HEK293 (cell line): ENCODE data around the gene LHX5.

Experiments used
- CTCF ChIA-PET: fragments of 350-600 bp; formaldehyde crosslinking; extraction: SDS; loops from one replicate; lab custom pipeline; 2021; ENCODE audit warnings: antibody characterized with exemption; lab: Yijun Ruan, JAX
- POLR2A ChIA-PET: fragments of 300-600 bp; formaldehyde crosslinking; extraction: SDS; loops from one replicate; lab custom pipeline; 2020; ENCODE audit warnings: antibody characterized with exemption, inconsistent platforms; lab: Yijun Ruan, JAX
- H3K27ac ChIP-seq: fragments of 200-500 bp; sonication (Bioruptor generic); 2 replicates; pipeline ENCODE4 v1.5.1; 2014; ENCODE audit warnings: low read depth, low read length, control low read depth, inconsistent platforms; ENCODE audit errors: extremely low read depth
- H3K36me3 ChIP-seq, 2 experiments: fragments of 200-500 bp in 1 of 2; sonication (Bioruptor generic) in 1 of 2; 1 replicate in 1 of 2; 2 replicates in 1 of 2; pipeline ENCODE4 v1.5.1; 2014 to 2017; ENCODE audit warnings: inconsistent platforms in 2 of 2, low read length in 2 of 2; ENCODE audit not compliant: control insufficient read depth in 2 of 2, insufficient read depth in 1 of 2
- H3K4me1 ChIP-seq: fragments of 200-500 bp; sonication (Bioruptor generic); 2 replicates; pipeline ENCODE4 v1.5.1; 2014; ENCODE audit warnings: mild to moderate bottlenecking, low read length, inconsistent platforms; ENCODE audit not compliant: control insufficient read depth, insufficient read depth
- H3K4me3 ChIP-seq: 2 replicates; pipeline ENCODE4 v1.5.1; 2011; ENCODE audit warnings: low read depth, mild to moderate bottlenecking, control low read depth, low read length, moderate library complexity
- H3K9me3 ChIP-seq: fragments of 200-500 bp; sonication (Bioruptor generic); 2 replicates; pipeline ENCODE4 v1.5.1; 2014; ENCODE audit warnings: low read depth, low read length, inconsistent platforms; ENCODE audit not compliant: control insufficient read depth, insufficient read depth
- GFI1B ChIP-seq: fragments of 450-650 bp; formaldehyde crosslinking; IDR thresholded peaks from 2 replicates; pipeline ENCODE4 v1.5.1; 2016; ENCODE audit warnings: missing biosample characterization, missing genetic modification characterization
- GLI2 ChIP-seq: fragments of 450-650 bp; formaldehyde crosslinking; IDR thresholded peaks from 2 replicates; pipeline ENCODE4; 2017; ENCODE audit warnings: missing biosample characterization, missing genetic modification characterization, low read depth, borderline replicate concordance
- GLIS1 ChIP-seq: fragments of 450-650 bp; formaldehyde crosslinking; IDR thresholded peaks from 2 replicates; pipeline ENCODE4 v1.5.1; 2016; ENCODE audit warnings: missing biosample characterization, missing genetic modification characterization
- GLIS2 ChIP-seq: fragments of 450-650 bp; formaldehyde crosslinking; IDR thresholded peaks from 2 replicates; pipeline ENCODE4 v1.5.1; 2016; ENCODE audit warnings: missing biosample characterization, missing genetic modification characterization
- KLF1 ChIP-seq: fragments of 450-650 bp; formaldehyde crosslinking; IDR thresholded peaks from 2 replicates; pipeline ENCODE4 v1.5.1; 2016; ENCODE audit warnings: missing biosample characterization, missing genetic modification characterization
- SP2 ChIP-seq: fragments of 450-650 bp; formaldehyde crosslinking; IDR thresholded peaks from 2 replicates; pipeline ENCODE4 v1.5.1; 2016; ENCODE audit warnings: missing biosample characterization, missing genetic modification characterization
- SP3 ChIP-seq: fragments of 450-650 bp; formaldehyde crosslinking; IDR thresholded peaks from 2 replicates; pipeline ENCODE4 v1.5.1; 2016; ENCODE audit warnings: missing biosample characterization, missing genetic modification characterization
- YY1 ChIP-seq: fragments of 450-650 bp; formaldehyde crosslinking; IDR thresholded peaks from 2 replicates; pipeline ENCODE4 v1.5.1; 2018; ENCODE audit warnings: missing biosample characterization, missing genetic modification characterization
- ZBTB1 ChIP-seq: fragments of 450-650 bp; formaldehyde crosslinking; IDR thresholded peaks from 2 replicates; pipeline ENCODE4 v1.5.1; 2016; ENCODE audit warnings: missing biosample characterization, missing genetic modification characterization
- ZBTB7A ChIP-seq: fragments of 450-650 bp; formaldehyde crosslinking; IDR thresholded peaks from 2 replicates; pipeline ENCODE4 v1.5.1; 2016; ENCODE audit warnings: low read depth, missing biosample characterization, missing genetic modification characterization
- ZEB2 ChIP-seq: fragments of 450-650 bp; formaldehyde crosslinking; IDR thresholded peaks from 2 replicates; pipeline ENCODE4 v1.5.1; 2016; ENCODE audit warnings: missing biosample characterization, missing genetic modification characterization
- ZFHX2 ChIP-seq: fragments of 450-650 bp; formaldehyde crosslinking; conservative IDR thresholded peaks from 2 replicates; pipeline ENCODE4 v1.5.1; 2016; ENCODE audit warnings: missing biosample characterization, missing genetic modification characterization
- ZIC2 ChIP-seq: fragments of 450-650 bp; formaldehyde crosslinking; IDR thresholded peaks from 2 replicates; pipeline ENCODE4 v1.5.1; 2016; ENCODE audit warnings: missing biosample characterization, missing genetic modification characterization
- ZNF16 ChIP-seq: fragments of 450-650 bp; formaldehyde crosslinking; IDR thresholded peaks from 2 replicates; pipeline ENCODE4 v1.5.1; 2016; ENCODE audit warnings: low read depth, missing biosample characterization, missing genetic modification characterization
- ZNF19 ChIP-seq: fragments of 450-650 bp; formaldehyde crosslinking; IDR thresholded peaks from 2 replicates; pipeline ENCODE4; 2016; ENCODE audit warnings: missing biosample characterization, missing genetic modification characterization, low read depth
- ZNF202 ChIP-seq: fragments of 450-650 bp; formaldehyde crosslinking; IDR thresholded peaks from 2 replicates; pipeline ENCODE4 v1.5.1; 2016; ENCODE audit warnings: missing biosample characterization, missing genetic modification characterization, borderline replicate concordance
- ZNF211 ChIP-seq: fragments of 450-650 bp; formaldehyde crosslinking; IDR thresholded peaks from 2 replicates; pipeline ENCODE4 v1.5.1; 2016; ENCODE audit warnings: low read depth, missing biosample characterization, missing genetic modification characterization
- ZNF561 ChIP-seq: fragments of 450-650 bp; IDR thresholded peaks from 2 replicates; pipeline ENCODE4 v1.5.1; 2018; ENCODE audit warnings: missing biosample characterization, missing genetic modification characterization, borderline replicate concordance
- ZNF660 ChIP-seq: fragments of 450-650 bp; IDR thresholded peaks from 2 replicates; pipeline ENCODE4 v1.5.1; 2018; ENCODE audit warnings: missing biosample characterization, mild to moderate bottlenecking, missing genetic modification characterization
- ZNF830 ChIP-seq: fragments of 450-650 bp; IDR thresholded peaks from 2 replicates; pipeline ENCODE4 v1.5.0; 2018; ENCODE audit warnings: missing biosample characterization, missing genetic modification characterization, low read depth, mild to moderate bottlenecking, moderate library complexity
- ZNF837 ChIP-seq: fragments of 450-650 bp; formaldehyde crosslinking; IDR thresholded peaks from 2 replicates; pipeline ENCODE4 v1.5.1; 2016; ENCODE audit warnings: missing biosample characterization, missing genetic modification characterization
- TF ChIP-seq, protein P1 (sequence below): IDR thresholded peaks from 2 replicates; pipeline ENCODE4 v1.6.1; 2011; ENCODE audit warnings: mild to moderate bottlenecking, low read depth, low read length, borderline replicate concordance
- TF ChIP-seq, protein P2 (sequence below): fragments of 450-650 bp; formaldehyde crosslinking; optimal IDR thresholded peaks from 2 replicates; pipeline ENCODE3; 2016; ENCODE audit warnings: missing biosample characterization, mild to moderate bottlenecking, missing genetic modification characterization
- TF ChIP-seq, protein P3 (sequence below): fragments of 450-650 bp; formaldehyde crosslinking; IDR thresholded peaks from 2 replicates; pipeline ENCODE4 v1.5.1; 2017; ENCODE audit warnings: missing biosample characterization, missing genetic modification characterization
- TF ChIP-seq, protein P4 (sequence below): sonication (generic); formaldehyde crosslinking; IDR thresholded peaks from 2 replicates; pipeline ENCODE4 v1.8.1; 2022; ENCODE audit warnings: mild to moderate bottlenecking, moderate library complexity, missing genetic modification reagents

Gene LHX5

DNA sequence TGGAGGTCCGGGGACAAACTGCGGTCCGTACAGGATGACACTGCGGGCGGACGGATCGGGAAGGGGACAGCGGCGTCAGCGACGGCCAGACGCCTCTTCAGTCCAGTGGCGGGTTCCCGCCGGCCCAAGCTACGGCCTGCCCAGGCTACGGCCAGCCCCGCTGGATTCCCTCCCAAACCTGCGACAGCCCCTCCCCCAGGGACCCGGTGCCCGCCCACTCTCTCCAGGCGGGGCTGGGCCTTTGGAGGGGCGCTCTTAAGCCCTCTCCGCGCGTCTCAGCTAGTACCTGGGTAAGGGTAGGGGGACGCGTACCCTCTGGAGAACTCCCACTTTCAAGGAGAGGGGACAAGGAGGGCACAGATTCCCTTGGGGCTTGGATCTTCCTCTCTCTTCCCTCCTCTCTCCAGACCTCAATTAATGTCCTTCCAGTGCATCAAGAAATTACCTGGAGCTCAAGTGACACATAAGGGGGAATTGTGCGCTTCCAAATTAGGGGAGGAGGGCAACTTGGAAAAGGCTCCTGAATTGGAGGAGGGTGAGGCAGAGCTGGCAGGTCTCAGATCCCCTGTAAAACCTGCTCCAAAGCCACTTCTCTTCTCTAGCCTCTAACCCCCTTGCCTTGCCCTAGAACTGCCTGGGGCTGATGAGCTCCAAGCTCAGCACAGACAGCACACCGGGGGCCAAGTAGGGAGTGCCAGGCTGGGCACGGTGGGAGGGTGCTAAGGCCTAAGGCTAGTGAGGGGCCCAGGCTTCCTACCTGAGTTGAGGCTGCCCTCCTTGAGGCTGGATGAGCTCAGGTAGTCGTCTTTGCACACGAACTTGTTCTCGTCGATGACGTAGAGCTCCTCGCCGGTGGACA lies 3.1 kb downstream of the LHX5 start:
- Histone ChIP-seq H3K9me3 (no peaks in the 10 kb centered on the region), H3K36me3 (no peaks in the 10 kb centered on the region), H3K27ac (no peak overlapping the region), H3K4me1 (no peaks in the 10 kb centered on the region)
- CTCF ChIA-PET: interaction anchor here (0.7 to 0.8 kb wide), 2 partner anchors 10 to 396 kb away, joined by 3 to 6 read pairs; no protein-coding TSS in a partner anchor
- no peak for TF ChIP-seq ZEB2
- no peak for TF ChIP-seq ZIC2
- TF ChIP-seq ZNF561 (tag by site-specific recombination): no peak
- TF ChIP-seq SP2 (tag by site-specific recombination): 0 out of 2 replicates have a peak, but pooled peaks have one; percentile 7
- TF ChIP-seq, protein P1, sequence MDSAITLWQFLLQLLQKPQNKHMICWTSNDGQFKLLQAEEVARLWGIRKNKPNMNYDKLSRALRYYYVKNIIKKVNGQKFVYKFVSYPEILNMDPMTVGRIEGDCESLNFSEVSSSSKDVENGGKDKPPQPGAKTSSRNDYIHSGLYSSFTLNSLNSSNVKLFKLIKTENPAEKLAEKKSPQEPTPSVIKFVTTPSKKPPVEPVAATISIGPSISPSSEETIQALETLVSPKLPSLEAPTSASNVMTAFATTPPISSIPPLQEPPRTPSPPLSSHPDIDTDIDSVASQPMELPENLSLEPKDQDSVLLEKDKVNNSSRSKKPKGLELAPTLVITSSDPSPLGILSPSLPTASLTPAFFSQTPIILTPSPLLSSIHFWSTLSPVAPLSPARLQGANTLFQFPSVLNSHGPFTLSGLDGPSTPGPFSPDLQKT: no peak
- TF ChIP-seq ZBTB7A (tag by site-specific recombination): no peak
- no peak for TF ChIP-seq GLI2 (tag by site-specific recombination)
- TF ChIP-seq GFI1B: no peak
- TF ChIP-seq ZFHX2 (tag by site-specific recombination): peak; percentile 19; the same call in 1 of the 2 replicates
- TF ChIP-seq ZNF211 (tag by site-specific recombination): no peak
- TF ChIP-seq, protein P2, sequence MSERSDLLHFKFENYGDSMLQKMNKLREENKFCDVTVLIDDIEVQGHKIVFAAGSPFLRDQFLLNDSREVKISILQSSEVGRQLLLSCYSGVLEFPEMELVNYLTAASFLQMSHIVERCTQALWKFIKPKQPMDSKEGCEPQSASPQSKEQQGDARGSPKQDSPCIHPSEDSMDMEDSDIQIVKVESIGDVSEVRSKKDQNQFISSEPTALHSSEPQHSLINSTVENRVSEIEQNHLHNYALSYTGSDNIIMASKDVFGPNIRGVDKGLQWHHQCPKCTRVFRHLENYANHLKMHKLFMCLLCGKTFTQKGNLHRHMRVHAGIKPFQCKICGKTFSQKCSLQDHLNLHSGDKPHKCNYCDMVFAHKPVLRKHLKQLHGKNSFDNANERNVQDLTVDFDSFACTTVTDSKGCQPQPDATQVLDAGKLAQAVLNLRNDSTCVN (tag by site-specific recombination): peak; percentile 21
- TF ChIP-seq KLF1: 0 out of 2 replicates have a peak, but pooled peaks have one; percentile 1
- TF ChIP-seq, protein P3, sequence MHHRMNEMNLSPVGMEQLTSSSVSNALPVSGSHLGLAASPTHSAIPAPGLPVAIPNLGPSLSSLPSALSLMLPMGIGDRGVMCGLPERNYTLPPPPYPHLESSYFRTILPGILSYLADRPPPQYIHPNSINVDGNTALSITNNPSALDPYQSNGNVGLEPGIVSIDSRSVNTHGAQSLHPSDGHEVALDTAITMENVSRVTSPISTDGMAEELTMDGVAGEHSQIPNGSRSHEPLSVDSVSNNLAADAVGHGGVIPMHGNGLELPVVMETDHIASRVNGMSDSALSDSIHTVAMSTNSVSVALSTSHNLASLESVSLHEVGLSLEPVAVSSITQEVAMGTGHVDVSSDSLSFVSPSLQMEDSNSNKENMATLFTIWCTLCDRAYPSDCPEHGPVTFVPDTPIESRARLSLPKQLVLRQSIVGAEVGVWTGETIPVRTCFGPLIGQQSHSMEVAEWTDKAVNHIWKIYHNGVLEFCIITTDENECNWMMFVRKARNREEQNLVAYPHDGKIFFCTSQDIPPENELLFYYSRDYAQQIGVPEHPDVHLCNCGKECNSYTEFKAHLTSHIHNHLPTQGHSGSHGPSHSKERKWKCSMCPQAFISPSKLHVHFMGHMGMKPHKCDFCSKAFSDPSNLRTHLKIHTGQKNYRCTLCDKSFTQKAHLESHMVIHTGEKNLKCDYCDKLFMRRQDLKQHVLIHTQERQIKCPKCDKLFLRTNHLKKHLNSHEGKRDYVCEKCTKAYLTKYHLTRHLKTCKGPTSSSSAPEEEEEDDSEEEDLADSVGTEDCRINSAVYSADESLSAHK (tag by site-specific recombination): no peak
- TF ChIP-seq GLIS2 (tag by site-specific recombination): no peak
- TF ChIP-seq ZBTB1: no peak
- TF ChIP-seq GLIS1 (tag by site-specific recombination): no peak
- TF ChIP-seq ZNF16 (tag by site-specific recombination): no peak
- peak; percentile 33; the same call in 1 of the 2 replicates for TF ChIP-seq SP3 (tag by site-specific recombination)
- no peak for TF ChIP-seq ZNF660 (tag by site-specific recombination)
- TF ChIP-seq ZNF202: no peak
- TF ChIP-seq ZNF830: no peak
- TF ChIP-seq ZNF19 (tag by site-specific recombination): no peak
- TF ChIP-seq YY1 (tag by site-specific recombination): no peak
- TF ChIP-seq ZNF837 (tag by site-specific recombination): no peak
- TF ChIP-seq, protein P4, sequence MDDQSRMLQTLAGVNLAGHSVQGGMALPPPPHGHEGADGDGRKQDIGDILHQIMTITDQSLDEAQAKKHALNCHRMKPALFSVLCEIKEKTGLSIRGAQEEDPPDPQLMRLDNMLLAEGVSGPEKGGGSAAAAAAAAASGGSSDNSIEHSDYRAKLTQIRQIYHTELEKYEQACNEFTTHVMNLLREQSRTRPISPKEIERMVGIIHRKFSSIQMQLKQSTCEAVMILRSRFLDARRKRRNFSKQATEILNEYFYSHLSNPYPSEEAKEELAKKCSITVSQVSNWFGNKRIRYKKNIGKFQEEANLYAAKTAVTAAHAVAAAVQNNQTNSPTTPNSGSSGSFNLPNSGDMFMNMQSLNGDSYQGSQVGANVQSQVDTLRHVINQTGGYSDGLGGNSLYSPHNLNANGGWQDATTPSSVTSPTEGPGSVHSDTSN (CRISPR knock-in tag): no peak
- TF ChIP-seq, all 188 proteins: peak for 5
- POLR2A ChIA-PET: no interaction called here
- no peak overlapping the region for H3K4me3 ChIP-seq
